Stimulated activated CD8-positive, alpha-beta memory T cell treated with anti-CD3 and anti-CD28 coated beads, Interleukin-15, amount 100 ng/mL, for 24 hours (primary cell): Measurements from ENCODE around the gene CCDC106.

ENCODE experiments used
- DNase-seq: peaks from one replicate; pipeline ENCODE4 v3.0.0-alpha.2; 2020; ENCODE audit warnings: low read depth

Gene CCDC106

DNA sequence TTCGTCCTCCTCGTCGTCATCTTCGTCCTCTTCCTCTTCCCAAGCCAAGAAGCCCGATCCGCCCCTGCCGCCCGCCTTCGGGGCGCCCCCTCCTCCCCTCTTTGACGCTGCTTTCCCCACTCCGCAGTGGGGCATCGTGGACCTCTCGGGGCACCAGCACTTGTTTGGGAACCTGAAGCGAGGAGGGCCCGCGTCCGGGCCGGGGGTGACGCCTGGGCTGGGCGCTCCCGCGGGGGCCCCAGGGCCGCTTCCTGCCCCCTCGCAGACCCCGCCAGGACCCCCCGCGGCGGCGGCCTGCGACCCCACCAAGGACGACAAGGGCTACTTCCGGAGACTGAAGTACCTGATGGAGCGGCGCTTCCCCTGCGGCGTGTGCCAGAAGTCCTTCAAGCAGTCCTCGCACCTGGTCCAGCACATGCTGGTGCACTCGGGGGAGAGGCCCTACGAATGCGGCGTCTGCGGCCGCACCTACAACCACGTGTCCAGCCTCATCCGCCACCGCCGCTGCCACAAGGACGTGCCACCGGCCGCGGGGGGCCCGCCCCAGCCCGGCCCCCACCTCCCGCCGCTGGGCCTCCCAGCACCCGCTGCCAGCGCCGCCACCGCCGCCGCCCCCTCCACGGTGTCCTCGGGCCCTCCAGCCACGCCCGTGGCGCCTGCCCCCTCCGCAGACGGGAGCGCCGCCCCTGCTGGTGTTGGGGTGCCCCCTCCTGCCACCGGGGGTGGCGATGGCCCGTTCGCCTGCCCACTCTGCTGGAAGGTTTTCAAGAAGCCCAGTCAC is 33.9 kb upstream of the CCDC106 start:
- DNase-seq = no peak

DNA sequence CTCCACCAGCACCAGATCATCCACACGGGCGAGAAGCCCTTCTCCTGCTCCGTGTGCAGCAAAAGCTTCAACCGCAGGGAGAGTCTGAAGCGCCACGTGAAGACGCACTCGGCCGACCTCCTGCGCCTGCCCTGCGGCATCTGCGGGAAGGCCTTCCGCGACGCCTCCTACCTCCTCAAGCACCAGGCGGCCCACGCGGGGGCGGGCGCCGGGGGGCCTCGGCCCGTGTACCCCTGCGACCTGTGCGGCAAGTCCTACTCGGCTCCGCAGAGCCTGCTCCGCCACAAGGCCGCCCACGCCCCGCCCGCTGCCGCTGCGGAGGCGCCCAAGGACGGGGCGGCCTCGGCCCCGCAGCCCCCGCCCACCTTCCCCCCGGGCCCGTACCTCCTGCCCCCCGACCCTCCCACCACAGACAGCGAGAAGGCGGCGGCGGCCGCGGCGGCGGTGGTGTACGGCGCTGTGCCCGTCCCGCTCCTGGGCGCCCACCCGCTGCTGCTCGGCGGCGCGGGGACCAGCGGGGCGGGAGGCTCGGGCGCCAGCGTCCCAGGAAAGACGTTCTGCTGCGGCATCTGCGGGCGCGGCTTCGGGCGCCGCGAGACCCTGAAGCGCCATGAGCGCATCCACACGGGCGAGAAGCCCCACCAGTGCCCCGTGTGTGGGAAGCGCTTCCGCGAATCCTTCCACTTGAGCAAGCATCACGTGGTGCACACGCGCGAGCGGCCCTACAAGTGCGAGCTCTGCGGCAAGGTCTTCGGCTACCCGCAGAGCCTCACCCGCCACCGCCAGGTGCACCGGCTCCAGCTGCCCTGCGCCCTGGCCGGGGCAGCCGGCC is 33.1 kb upstream of the CCDC106 start:
- no peak for DNase-seq

DNA sequence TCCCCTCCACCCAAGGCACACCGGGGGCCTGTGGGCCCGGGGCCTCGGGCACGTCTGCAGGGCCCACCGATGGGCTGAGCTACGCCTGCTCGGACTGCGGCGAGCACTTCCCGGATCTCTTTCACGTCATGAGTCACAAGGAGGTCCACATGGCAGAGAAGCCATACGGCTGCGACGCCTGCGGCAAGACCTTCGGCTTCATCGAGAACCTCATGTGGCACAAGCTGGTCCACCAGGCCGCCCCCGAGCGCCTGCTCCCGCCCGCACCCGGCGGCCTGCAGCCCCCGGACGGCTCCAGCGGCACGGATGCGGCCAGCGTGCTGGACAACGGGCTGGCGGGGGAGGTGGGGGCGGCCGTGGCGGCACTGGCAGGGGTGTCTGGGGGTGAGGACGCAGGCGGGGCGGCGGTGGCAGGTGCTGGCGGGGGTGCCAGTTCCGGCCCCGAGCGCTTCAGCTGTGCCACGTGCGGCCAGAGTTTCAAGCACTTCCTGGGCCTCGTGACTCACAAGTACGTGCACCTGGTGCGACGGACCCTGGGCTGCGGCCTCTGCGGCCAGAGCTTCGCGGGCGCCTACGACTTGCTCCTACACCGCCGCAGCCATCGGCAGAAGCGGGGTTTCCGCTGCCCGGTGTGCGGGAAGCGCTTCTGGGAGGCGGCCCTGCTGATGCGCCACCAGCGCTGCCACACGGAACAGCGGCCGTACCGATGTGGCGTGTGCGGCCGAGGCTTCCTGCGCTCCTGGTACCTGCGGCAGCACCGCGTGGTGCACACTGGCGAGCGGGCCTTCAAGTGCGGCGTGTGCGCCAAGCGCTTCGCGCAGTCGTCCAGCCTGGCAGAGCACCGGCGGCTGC is 32.2 kb upstream of the CCDC106 start:
- no peak for DNase-seq

DNA sequence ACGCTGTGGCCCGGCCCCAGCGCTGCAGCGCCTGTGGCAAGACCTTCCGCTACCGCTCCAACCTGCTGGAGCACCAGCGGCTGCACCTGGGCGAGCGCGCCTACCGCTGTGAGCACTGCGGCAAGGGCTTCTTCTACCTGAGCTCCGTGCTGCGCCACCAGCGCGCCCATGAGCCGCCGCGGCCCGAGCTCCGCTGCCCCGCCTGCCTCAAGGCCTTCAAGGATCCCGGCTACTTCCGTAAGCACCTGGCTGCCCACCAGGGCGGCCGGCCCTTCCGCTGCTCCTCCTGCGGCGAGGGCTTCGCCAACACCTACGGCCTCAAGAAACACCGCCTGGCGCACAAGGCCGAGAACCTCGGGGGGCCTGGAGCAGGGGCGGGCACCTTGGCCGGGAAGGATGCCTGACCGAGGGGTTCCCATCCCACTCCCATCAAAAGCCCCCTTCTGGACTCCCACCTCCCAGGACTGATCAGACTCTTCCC is 31.6 kb upstream of the CCDC106 start:
- DNase-seq = no peak

DNA sequence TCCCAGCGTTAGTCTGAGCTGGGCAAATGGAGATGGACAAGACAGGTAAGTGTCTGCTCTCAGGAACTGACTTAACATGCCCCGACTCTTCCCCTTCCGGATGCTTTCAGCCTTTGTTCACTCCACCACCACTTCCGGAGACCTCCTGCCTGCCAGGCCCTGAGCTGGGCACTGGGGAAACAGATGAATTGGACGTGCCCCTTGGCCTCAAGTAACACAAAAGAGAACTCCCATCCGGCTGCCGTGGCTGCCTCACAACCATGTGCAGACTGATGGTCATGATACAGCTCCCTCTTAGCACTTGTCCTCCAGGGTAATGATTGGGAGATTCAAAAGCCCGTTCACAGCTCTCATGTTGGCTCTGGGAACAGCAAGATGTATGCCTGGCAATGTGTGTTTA is 30.6 kb upstream of the CCDC106 start:
- no peak for DNase-seq

DNA sequence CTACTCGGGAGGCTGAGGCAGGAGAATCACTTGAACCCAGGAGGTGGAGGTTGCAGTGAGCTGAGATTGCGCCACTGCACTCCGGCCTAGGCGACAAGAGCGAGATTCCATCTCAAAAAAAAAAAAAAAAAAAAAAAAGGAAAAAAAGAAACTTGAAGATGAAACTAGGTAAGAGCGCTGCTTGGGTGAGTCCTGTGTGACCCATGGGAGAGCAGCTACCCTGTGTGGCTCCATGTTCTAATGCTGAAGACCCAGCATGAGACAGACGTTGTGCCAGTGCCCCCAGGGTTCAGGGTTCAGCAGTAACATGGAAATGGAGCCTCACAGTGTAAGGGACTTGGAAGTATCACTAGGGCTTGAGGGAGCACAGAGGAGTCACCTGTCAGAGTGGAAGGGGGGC is 29.6 kb upstream of the CCDC106 start:
- DNase-seq = no peak

DNA sequence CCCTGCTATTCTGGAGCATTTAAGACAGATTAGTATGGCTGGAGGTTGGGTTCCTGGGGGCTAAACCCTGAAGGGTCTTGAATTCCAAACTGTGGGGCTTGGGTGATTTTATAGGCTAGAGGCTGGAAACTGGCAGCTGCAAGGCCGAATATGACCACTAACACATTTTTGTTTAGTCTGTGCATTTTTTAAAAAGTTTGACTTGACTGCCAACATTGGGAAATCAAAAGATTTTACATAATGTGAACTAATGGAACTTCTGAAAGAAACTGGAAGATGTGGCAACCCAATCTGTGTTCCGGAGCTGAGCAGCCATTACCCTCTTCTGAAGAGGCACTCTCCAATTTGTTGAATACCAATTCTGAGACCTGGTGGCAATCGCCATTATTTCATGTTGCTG is 28.7 kb upstream of the CCDC106 start:
- DNase-seq = no peak

DNA sequence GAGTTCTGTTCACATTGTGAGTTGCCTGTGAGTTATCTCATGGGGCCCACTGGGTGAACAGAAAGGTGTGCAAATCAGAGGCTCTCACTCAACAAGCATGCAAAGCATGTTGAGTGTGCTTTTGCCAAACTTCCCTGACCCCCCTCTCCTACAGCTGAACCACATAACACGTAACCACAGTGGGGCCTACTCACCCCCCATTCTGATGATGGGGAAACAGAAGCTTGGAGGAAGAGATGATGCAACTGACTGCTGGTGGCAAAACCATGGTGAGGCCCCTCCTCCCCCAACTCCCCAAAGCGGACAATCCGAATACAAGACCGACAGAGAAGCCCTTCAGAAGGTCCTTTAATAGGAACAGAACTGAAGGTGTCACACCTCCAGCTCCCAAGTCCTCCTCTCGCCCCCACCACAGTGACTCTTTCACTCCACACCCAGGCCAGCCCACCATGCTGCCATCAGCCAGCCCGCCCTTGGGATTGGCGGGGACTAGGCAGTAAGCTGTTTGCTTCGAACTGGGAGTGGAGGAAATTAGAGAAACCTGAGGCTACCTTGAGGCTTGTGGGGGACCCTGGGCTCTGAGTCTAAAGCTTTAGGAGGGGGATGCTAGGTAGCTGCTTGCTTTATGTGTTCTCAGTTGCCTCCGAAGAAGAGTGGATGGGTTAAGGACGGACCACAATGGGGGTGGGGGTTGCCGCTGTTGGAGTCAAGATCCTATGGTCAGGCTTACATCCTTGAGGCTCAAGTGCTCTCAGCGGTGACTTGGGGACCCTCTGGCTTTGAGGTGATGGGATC is 27.4 kb upstream of the CCDC106 start:
- DNase-seq = no peak

DNA sequence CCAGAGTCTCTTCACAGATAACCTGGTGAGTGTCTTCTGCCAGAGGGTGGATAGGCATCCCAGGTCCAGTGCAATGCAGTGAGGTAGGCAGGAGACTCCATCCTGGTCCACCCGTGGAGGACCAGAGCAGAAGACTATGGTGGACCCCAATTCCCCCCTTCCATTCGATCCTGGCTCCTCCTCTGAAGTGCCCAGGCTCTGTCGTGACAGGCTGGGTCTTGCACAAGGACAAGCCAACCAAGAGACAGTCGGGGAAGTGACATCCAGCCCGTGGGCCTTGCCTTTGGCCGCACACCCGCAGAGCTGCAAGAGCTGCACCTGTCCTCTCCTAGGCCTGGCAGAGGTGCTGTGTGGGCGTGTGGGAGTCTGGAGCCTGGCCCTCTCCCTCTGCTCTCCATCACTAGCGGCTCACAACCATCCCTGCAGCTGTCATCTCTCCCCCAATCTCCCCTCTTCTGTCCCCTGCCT is 26.8 kb upstream of the CCDC106 start:
- DNase-seq = no peak

DNA sequence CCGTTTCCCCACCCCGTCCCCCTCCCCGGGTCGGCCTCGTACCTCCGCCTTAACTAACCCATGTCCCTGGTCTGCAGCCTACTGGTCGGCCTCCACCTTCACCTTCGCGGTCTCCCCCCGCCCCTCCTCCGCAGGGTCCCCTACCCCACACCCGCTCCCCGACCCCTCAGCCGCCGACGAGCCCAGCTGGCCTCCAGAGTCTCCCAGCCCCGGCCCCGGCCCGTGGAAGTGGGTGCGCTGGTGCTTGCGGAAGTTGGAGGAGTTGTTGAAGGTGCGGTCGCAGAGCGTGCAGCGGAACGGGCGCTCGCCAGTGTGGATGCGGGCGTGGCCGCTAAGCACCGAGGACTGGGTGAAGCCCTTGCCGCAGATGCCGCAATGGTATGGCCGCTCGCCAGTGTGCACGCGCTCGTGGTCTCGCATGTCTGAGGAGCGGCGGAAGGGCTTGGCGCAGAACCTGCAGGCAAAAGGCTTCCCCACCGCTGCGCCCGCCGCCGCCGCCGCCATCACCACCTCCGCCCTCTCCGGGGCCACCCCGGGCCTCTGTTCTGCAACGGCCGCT is 26.3 kb upstream of the CCDC106 start:
- DNase-seq = no peak

DNA sequence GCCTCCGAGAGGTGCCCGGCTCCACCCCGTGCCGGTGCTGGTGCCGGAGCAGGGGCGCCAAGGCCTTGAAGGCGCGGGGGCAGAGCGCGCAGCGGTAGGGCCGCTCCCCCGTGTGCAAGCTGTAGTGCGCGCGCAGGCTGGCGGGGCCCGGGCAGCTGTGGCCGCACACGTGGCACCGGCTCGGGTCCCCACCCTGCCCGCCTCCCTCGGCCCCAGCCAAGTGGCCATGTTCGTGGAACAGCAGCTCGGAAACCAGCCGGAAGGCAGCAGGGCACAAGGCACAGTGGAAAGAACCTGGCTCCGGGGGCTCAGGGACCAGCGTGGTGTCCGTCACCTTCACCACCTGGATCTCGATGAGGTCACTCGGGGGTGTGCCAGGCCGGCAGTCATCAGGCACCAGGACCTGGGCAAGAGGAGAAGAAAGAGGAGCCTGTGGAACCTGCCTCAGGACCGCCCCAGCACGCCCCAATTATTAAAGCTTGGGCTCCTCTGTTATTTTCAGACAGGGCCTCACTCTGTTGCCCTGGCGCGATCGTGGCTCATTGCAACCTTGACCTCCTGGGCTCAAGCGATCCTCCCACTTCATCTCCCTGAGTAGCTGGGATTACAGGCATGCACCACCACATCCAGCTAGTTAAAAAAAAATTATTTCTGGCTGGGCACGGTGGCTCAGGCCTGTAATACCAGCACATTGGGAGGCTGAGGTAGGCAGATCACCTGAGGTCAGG is 25.6 kb upstream of the CCDC106 start:
- DNase-seq = no peak

DNA sequence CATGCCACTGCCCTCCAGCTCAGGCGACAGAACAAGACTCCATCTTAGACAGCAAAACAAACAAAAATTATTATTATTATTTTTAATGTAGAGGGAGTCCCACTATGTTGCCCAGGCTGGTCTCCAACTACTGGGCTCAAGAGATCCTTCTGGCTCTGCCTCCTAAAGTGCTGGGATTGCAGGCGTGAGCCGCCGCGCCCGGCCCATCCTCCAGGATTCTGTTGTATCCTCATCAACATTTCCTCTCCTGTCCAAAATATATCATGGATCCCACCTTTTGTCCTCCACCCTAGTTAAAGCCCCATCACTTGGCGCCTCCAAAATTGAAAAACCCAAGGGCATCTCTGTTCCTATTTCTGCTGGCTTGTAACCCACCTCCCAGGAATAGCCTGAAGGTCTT is 24.9 kb upstream of the CCDC106 start:
- DNase-seq = no peak

DNA sequence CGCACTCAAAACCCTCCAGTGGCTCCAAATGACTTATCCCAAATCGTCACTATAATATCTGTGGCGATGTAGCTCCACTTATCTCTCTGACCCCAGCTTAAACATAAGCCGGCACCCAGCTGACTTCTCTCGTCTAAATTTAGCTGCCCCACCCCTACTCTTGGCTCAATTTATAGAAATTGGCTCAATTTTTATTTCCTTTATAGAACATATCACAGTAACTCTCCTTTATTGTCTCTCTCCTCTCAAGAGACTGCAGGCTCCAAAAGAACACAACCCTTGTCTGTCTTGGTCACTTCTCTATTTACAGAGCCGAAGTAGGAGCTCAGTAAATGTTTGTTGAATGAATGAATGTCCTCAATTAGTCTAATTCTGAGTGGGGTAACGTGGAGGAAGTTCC is 24.5 kb upstream of the CCDC106 start:
- no peak for DNase-seq

DNA sequence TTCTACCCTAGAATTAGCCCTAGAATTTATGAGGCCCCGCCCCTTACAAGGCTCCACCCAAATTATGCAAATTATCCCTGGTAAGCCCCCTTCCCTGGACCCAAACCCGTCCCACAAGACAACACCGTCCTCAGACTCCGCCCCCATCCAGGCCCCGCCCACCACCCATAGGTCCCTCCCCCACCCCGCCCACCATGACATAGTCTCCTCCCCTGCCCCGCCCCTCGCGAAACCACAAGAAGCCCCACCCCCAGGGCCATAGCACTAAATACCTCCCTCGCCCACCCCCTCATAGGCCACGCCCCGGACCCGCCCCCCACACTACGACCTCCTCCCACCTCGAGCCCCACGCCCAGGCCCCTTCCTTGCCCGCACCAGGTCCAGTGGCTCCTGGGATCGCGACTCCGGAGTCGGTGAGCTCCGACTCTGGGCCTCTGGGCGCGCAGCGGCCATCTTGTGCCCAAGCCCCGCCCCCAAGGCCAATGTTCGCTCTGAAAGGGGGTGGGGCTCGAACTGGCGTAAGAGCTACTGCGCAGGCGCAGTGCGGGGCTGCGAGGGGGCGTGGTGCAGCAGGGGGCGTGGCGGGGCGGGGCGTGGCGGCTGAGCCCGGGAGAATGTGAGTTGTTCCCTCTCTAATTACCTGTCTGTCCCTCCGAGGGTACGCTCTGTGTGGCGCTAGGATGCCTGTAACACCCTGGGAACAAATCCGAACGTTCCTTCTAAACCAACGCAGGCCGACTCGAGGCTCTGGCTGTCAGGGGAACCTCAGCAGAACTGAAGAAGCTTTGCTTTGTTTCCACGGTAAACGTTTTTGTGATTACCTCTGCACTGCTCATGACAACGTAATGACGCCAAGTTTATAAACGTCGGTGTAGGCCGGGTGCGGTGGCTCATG is 23.7 kb upstream of the CCDC106 start, which contains the start of gene ZNF784:
Gene ZNF784 (minus strand): TSS at position 458 of the 895 bp plus-strand sequence. CDS start 5 bp downstream, at position 453.
- peak; percentile 90 for DNase-seq

DNA sequence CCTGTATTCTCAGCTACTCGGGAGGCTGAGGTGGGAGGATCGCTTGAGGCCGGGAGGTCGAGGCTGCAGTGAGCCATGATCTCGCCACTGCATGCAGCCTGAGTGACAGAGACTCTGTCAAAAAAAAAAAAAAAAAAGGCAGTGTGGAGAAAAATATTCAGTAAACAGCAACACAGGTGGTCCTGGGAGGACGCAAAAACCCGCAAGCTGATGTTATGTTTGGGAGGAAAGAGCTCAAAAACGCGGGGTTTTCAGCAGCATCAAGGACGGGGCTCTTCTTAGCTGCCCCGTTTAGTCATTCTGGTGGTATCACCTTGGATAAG is 23.0 kb upstream of the CCDC106 start:
- no peak for DNase-seq

DNA sequence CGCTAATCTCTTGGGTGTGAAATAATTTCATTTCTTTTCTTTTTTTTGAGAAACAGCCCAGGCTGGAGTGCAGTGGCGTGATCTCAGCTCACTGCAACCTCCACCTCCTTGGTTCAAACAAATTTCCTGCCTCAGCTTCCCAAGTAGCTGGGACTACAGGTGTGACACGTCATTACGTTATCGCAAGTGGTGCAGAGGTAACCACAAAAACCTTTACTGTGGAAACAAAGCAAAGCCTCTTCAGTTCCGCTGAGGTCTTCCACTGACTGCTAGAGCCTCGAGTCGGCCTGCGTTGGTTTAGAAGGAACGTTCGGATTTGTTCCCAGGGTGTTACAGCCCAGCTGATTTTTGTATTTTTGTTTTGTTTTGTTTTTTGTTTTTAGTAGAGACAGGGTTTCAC is 21.7 kb upstream of the CCDC106 start:
- DNase-seq = no peak

DNA sequence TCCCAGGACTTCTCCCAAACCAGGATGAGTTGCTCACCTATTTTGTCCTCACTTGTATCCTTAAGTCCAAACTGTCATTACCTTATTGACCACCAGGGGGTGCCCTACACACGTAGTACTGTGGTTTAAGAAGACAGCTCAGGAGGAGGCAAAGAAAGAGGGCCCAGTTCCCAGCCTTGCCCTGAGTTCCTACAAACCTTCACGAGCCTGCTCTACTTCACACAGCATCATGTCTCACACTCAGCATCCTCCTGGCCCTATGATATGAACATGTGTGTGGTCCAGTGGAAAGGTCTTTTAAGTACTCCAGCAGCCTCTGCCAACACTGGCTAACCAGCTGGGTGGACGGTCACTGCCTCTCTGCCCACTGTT is 15.6 kb upstream of the CCDC106 start:
- DNase-seq = no peak

DNA sequence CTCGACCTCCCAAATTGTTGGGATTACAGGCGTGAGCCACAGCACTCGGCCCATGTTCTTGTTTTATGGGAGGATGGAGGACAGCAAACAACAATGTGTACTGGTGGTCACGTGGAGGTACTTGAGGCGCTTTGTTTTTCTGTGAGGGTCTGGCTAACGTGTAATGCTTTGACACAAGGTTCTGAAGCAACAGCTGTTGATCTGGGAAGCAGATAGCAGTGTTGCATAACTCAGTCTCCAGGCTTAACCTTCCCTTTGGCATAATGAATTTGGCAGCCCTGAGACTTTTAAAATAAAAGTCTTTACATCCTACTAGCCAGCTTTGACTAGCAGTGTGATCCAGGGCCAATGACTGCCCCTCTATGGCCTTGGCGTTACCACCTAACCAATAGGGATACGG is 14.2 kb upstream of the CCDC106 start:
- no peak for DNase-seq

DNA sequence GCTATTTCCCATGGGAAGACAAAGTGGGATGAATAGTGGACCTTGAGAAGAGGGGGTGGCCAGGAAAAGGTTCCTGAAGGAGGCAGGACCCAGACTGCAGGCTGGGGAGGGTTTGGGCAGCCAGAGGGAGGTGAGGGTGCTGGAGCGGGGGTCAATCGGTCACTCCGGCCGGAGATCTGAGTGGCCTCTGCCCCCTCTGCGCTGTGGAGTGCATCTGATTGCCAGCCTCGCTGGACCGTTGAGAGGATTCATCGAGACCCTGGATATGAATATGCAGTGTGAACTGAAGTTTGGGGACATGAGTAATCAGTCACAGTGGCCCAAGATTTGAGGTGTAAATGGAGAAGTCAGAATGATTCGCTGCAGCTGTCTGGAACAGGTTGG is 12.7 kb upstream of the CCDC106 start:
- no peak for DNase-seq
